GM21825 (cell line): ENCODE results near the gene NMD3.
"Not testable (repeated sequence)": the region's sequence is repeated elsewhere in the genome, so short reads cannot be mapped to it uniquely, and the experiment has no call there.

Experiments
- ATAC-seq: cut with Tn5 transposase; IDR thresholded peaks from one replicate; pipeline ENCODE4 v1.9.1; 2021; ENCODE audit warnings: mild to moderate bottlenecking, moderate library complexity; ENCODE audit not compliant: unreplicated experiment

Gene NMD3

DNA sequence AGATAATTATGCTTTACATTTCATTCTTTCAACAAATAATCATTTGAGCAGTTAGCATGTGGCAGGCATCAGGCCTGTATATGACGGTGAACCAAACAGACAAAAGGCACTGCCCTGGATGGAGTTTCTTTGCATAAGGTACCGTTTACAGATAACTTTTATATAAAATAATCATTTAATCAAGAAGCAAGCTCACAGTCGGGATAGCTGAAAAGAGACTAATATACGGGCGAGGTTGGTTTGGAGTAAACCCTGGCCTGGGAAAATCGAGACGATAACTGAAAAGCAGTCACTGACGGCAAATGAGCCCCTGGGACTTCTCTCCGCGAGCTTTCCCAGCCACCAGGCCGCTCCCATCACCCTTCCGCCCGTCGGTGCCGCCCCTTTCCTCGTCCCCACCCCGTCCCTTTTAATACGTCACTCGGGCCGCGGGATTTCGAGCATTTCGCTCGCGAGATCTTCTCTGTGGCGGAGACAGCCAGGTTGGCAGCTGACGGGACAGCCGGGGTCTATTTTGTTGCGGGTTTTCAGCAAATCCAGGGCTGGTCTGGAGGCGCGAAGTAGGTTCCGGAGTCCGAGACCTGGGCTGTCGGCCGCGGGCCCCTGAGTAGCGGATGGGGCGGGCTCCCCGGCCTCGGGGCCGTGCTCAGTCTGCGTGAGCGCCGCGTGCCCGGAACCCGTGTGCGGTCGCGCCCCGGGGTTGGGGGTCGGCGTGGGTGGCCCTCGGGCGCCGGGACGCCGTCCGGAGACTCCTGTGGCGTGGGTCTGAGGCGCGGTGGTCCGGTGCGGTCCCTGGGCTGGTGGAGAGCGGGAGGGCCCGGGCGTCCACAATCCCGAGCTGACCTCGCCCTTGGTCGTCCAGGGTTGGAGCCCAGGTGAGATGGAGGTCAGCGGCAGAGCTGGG, at the start of gene NMD3:
NMD3 (plus strand) TSS at position 462 of the 904 bp plus-strand sequence. CDS start 703 bp downstream, outside the sequence.
- ATAC-seq = peak; percentile 100

DNA sequence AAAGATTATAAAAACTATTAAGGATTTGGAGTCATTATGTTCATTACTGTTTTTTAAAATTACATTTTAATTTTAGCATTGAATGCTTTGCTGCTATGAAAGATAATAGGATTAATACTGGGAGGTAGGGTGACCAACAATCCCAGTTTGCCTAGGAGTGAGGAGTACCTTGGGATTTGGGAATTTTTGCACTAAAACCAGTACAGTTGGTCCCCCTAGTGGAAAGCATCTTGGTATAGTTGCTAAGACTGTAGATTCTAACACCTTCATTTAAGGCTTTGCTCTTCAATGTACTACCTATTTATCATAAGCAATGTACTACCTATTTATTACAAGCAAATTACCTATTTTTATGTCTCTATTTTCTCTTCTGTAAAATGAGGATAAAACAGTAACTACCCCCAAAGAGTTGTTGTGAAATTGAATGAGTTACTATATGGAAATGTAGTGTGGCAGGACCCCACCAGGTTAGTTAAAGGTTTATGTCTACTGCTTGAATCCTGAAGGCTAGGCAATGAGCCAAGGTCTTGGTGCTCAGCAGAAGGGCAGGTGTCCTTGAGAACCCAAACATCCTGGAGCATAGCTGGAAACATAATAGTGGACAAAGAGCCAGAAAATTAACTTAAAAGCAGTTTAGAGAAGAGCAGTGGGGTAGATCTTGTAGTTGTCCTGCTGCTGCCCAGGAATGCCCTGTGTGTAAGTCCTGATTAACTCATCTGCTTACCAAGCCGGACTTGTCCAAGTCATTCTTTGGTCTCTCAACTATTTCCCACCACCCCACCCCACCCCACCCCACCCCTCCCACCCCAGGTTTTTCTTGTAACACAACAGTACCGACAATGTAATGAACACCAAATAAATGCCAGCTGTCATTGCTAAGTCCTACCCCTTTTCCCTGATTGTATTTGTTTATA, 49.2 kb upstream of the NMD3 start:
- no peak for ATAC-seq

DNA sequence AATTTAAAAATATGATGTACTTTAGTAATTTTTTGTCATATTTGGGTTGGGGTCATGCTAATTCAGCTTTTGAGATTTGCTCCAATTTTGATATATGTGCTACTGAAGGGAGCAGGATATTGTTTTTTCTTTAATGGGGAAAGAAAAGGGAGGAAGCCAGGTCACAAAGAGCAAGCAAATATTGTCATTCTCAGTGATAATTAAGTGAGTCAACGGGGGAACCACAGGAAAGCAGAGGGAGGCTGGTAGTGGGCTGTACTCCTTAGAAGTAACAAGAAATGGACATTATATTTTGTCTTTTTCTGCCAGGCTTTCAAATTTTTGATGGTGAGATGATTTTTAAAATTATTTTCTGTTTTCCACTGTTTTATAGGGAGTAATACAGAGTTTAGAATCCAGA, 45.6 kb upstream of the NMD3 start:
- ATAC-seq = no peak

DNA sequence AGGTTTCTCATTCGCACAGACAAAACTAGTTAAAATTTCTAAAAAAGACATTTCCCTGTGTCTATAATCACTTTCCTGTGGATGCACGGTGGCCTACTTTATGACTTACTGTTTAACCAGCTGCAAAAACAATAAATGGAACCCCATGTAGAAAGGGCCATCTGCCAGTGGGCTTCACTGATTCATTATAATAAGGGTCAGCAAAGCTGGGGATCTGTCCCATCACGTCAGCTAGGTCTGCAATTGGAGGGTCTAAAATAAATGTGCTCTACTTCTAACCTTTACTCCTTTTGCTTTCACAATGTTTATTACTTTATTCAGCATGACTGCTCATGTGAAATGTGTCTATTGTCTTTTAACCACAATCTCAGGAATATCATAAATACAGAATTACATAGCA, 43.1 kb upstream of the NMD3 start:
- ATAC-seq = no peak

DNA sequence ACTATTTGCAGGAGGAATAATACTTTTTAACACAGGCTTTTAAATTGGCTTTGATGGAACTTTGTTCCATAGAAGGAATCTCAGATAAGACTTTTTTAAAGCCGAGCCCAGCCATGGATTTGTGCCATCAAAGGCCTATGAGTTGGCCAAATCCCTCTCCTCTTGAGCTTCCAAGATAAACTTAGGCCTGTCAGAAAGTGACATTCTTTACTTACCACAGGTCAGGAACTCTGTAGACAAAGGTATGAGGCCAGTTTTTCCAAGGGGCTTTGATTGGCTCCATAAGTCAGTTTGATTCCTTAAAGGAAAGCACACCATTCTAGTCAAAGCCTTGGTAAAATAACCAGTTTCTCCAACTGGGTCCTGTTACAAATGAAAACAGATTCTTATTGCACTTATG, 39.7 kb upstream of the NMD3 start:
- not testable (repeated sequence) for ATAC-seq

DNA sequence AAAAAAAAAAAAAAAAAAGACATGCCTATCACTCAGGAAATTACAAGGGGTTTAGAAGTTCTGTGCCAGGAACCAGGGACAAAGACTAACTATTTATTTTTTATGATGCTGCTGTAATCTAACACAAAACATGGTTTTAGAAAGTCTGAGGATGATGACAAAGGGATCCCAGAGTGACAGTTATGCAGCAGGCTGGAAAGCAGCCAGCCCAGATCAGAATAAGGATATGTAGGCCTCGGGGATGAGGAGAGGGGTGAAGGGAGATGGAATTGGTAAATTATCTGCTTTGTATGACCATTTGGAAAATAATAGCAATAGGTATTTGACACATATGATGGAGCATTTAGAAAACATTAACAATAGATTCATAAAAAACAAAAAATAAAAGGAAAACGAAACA, 34.1 kb upstream of the NMD3 start:
- ATAC-seq = no peak

DNA sequence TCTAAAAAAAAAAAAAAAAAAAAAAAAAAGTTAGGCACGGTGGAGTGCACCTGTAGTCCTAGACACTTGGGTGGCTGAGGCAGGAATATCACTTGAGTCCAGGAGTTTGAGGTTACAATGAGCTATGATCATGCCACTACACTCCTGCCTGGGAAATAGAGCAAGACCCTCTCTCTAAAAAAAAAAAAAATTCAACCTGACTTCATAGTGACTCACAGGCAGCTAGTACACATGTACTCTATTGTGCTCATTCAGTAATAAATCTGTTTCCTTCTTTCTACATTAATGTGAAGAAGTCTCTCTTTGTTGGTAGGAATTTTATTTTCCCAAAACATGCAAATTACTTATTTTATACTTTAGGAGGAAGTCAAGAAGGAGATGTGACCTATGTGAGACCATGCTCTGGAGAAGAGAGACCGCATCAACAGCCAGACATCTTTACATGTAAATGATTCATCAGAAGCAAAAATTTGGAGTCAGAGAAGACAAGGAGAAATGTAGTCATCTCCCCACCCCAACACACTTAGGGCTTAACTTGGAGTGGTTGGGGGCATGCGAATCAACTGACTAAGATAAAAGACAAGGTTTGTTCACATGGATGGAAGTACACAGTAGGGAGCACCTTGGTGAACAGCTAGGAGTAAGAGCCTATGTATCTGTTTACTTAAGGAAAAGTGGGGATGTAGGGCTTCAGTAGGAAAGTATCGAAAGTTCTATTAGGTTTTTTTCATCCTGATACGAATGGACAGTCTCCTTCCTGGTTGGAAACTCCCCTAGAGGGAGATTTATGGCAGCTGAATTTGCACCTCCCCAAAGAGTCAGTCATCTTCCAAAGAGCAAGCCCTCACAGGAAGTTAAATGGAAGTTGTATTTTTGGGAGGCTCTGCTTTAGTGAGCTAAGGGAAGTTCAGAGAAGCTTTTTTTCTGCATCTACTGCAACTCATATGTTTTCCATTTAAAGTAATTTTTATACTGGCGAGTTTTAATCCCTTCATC, 23.0 kb upstream of the NMD3 start:
- ATAC-seq = no peak

DNA sequence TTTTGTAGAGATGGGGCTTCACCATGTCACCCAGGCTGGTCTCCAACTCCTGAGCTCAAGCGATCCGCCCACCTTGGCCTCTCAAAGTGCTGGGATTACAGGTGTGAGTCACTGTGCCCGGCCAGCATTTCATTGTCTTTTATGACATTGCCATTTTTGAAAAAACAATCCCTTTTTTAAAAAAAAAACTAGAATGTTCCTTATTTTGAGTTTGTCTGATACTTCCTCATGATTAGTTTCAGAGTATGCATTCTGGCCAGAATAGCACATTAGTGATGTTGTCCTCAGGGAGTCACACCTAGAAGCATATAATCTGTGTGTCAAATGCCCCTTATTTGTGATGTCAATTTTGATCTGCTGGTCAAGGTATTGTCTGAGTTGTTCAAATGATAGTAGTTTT, 21.2 kb upstream of the NMD3 start:
- no peak for ATAC-seq

DNA sequence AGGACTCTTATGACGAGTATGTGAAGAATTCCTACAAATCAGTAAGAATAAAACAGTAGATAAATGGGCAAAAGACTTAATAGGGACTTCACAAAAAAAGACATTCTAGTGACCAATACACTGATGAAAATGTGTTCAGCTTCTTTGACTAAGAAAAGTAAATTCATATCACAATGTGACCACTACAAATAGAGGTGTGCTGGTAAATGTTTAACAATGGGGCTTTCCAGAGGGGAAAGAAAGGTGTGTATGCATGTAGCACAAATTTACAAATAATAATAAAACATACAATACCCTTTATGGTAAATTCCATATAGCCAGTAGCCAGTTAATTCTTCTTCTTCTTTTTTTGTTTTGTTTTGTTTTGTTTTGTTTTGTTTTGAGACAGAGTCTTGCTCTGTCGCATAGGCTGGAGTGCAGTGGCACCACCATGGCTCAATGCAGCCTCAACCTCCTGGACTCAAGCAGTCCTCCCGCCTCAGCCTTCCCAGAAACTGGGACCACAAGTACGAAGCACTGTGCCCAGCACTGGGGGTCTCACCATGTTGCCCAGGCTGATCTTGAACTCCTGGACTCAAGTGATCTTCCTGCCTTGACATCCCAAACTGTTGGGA, 17.5 kb upstream of the NMD3 start:
- ATAC-seq = peak; percentile 70

DNA sequence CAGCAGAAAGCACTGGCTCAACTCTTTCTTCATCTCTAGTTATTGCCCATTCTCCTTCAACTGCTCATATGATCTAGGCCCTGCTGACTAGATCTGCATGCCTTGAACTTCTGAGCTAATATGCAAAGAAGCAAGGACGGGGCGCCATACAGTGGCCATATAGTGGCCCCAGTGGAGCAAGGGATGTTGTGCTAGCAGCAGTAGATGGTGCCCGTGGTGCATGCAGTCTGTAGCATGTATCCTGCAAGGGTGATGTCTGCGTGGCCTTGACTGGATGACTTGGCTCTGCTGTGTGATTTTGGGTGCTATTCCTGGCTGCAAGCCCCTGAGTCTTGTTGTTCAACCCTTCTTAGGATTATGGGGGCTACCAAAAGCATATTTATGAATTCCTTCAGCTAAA, 12.2 kb upstream of the NMD3 start:
- no peak for ATAC-seq

DNA sequence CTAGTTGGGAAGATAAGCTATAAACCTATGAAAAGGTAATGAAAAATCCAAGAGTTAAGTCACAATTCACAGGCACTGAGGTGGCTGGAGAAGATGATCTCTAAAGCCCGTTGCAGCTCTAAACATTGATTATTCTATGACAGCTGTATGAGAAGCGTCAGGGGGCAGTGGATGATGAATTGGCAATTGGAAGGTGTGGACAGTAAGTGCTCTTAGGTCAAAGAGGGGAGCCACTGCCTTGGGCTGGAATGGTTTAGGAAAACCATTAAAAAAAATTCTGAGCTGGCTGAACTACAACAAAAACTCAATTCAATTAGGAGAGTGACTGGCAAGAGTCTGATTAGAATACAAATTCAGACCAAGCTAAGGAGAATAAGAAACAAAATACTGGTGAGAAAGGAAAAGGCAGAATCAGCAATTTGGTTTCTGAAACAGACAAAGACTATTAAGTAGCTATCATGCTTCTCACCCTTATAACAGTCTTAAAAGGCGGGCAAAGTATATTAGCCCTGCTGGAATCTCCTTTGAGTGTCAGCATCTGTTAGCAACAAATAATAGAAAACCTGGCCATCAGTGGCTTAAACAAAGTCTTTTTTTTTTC, 8.8 kb upstream of the NMD3 start:
- ATAC-seq = no peak

DNA sequence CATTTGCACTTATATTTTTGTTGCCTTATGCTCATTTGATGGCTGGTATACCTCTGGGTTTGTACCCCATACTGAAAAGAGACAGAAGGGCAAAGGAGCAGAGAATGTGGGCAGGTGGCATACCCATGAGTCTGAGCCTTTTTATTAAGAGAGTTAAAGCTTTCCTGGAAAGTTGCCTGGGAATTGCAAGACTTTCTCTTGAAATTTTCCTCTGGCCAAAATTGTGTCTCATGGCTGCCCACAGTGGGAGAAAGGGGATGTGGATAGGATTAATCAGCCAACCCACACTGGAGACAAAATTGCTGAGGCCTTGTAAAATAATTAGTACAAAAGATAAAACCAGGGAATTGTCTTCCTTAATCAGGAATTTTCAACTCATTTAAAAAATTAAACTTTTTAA, 8.2 kb upstream of the NMD3 start:
- no peak for ATAC-seq

DNA sequence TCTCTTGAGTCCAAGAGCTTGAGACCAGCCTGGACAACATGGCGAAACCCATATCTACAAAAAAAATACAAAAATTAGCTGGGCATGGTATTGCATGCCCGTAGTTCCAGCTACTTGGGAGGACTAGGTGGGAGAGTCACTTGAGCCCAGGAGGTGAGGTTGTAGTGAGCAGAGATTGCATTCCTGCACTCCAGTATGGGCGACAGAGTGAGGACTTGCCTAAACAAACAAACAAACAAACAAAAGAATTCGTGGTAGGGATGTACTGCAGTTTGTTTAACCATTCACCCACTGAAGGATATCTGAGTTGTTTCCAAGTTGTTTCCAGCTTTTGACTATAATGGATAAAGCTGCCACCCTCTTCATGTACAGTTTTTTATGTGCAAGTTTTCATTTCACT, 7.5 kb upstream of the NMD3 start:
- no peak for ATAC-seq

DNA sequence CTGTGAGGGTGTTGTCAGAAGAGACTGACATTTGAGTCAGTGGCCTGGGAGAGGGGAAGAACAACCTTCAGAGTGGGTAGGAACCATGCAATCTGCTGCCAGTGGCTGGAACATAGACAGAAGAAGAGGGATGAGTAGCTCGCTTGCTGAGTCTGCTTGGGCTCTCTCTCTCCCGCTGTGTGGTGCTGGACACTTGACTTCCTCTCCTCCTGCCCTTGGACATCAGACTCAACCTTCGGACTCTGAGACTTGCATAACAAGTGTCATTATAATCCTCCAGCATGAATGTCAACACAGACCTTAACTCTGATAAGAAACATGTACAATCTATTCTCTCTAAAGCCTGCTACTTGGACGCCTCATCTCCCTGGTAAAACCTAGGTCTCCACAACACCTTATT, 5.9 kb upstream of the NMD3 start:
- no peak for ATAC-seq

DNA sequence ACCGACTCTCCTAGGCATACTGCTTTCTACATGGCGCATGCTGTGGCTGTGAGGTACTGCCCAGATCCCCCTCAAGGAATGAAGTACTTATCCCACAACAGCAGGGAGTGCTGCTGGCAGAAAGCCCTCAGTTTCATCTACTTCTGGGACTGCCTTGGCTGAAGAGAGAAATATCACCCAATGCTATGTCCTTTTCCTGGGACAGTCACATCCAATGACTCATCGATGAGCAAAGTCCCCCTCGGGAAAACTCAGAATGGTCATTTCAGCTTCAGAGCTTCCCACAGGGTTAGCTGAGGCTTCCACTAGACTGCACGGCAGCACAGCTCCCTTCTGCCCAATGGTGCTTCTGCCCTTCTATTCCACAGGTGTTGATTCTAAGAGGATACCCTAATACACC, 3.6 kb upstream of the NMD3 start:
- ATAC-seq = no peak

DNA sequence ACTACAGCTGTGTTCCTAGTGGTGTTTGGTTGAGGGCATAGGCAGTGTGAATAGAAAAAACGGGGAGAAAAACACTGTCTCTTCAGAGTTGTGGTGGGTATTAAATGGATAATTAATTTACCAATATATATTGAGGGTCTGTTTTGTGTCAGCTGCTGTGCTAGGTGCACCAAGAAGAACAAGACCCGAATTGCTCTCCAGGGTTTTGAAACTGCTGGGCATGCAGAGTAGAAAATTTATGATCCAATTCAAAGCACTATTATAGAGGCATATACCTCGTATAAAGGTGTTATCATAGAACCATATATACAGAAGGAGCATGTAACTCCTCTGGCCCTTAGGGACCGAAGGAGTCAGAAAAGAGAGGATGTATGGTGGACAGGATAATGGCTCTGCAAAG, 1.6 kb upstream of the NMD3 start:
- no peak for ATAC-seq

DNA sequence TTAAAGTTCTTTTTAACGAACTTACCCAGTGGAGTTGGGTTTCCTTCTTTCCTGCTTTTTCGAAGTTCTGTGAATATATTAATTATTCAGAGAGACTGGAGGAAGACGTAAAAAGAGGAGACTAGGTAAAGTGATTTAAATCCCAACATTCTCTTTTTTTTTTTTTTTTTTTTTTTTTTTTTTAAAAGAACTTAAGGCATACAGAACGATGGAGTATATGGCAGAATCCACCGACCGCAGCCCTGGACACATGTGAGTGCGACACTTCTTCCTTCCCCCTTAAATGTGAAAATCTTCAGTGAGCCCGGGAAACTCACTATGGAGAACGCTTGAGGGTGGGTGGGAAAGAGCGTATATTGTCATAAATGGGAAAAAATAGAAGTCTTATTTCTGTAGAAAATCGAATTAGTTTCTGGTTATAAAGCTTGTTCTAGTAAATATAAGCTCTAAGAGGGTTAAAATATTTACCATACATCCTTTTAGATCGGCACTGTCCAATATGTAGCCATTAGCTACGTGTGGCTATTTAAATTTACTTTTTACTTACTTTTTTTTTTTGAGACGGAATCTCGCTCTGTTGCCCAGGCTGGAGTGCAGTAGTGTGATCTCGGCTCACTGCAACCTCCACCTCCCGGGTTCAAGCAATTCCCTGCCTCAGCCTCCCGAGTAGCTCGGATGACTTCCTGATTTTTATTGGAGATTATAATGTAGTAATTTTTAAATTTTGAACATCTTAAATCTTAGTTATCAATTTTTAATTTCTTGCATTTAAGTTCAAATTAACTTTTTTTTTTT, 892 bp downstream of the NMD3 start:
- no peak for ATAC-seq

DNA sequence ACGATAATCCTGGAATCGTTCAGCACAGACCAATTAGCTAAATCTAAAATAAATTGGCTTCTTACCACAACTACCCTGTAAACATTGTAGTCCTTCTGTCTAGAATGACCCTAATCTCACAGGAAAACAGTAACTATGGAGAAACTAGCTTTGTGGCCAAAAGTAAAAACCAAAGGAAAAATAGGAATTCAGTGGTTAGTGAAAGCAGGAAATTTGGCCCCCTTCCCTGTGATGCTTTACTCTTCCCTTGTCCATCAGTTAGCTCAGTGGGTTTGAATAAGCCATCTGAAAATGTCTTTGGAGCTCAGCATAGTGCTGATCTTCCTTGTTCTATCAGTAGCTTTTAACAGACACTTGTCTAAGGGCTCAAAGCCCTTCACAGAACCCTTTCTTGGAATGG, 1.6 kb downstream of the NMD3 start:
- ATAC-seq = no peak

DNA sequence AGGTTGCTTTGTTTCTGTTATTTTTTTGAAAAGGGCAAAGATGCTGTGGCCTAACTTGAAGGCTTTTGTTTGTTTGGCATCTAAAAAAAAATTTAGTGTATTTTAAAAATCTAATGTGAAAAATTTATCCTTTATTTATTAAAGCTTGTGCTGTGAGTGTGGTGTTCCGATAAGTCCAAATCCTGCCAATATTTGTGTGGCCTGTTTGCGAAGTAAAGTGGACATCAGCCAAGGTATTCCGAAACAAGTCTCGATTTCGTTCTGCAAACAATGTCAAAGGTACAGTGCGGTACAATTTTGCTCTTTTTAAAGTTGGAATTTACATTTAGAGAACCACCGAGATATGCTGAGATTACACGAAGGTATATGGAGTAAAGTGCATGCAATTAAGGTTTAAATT, 3.7 kb downstream of the NMD3 start:
- no peak for ATAC-seq
